Endothelial cell of umbilical vein (primary cell): ENCODE measurements around the gene KRTAP10-6. TPM values are rescaled to one million over a fixed set of nuclear protein-coding genes. Genes with fewer than 3 reads are reported as not detected.

ENCODE experiments used
- BruUV-seq: library from RNA; stranded (reverse); fragments of 400-500 nt; replicated peaks from 2 replicates; lab custom pipeline; 2021; lab: Mats Ljungman, UMichigan
- CTCF ChIA-PET: fragments of 300-600, 350-600 bp; sonication (Branson Sonifier 250); formaldehyde crosslinking; loops from one replicate; lab custom pipeline; 2021; ENCODE audit warnings: antibody characterized with exemption, inconsistent platforms; lab: Charles Lee
- POLR2A ChIA-PET: fragments of 300-600, 350-600 bp; sonication (Branson Sonifier 250); formaldehyde crosslinking; loops from one replicate; lab custom pipeline; 2021; ENCODE audit warnings: antibody characterized with exemption, inconsistent platforms; lab: Charles Lee
- DNase-seq: peaks from one replicate; pipeline ENCODE4 v3.0.0-alpha.2; 2011; ENCODE audit warnings: low read depth, low spot score
- FAIRE-seq: peaks from 2 replicates; lab custom pipeline; 2011; peaks lifted over from hg19 to GRCh38; lab: Jason Lieb, UNC
- H2AFZ ChIP-seq: 2 replicates; pipeline ENCODE4 v1.6.0; 2012; ENCODE audit warnings: low read depth, low read length, control low read depth, inconsistent platforms
- H3K27ac ChIP-seq: 2 replicates; pipeline ENCODE4 v1.5.1; 2011; ENCODE audit warnings: low read depth, mild to moderate bottlenecking, control low read depth, low read length, moderate library complexity; ENCODE audit not compliant: insufficient read depth
- H3K27me3 ChIP-seq, 2 experiments: 2 replicates each; pipeline versions ENCODE4 v1.6.0 to v1.6.1; 2011; ENCODE audit warnings: low read length in 2 of 2, mixed read lengths in 1 of 2; ENCODE audit not compliant: control insufficient read depth in 2 of 2, insufficient read depth in 2 of 2
- H3K36me3 ChIP-seq, 2 experiments: 2 replicates in 1 of 2; 3 replicates in 1 of 2; pipeline ENCODE4 v1.5.1; 2011; ENCODE audit warnings: low read length in 2 of 2, mild to moderate bottlenecking in 1 of 2, moderate library complexity in 1 of 2; ENCODE audit not compliant: control insufficient read depth in 2 of 2, insufficient read depth in 2 of 2; ENCODE audit errors: extremely low read depth in 1 of 2
- H3K4me1 ChIP-seq: 3 replicates; pipeline ENCODE4 v1.5.1; 2011; ENCODE audit warnings: mild to moderate bottlenecking, low read length; ENCODE audit not compliant: control insufficient read depth, insufficient read depth; ENCODE audit errors: extremely low read depth
- H3K4me2 ChIP-seq: 2 replicates; pipeline ENCODE4 v1.6.1; 2011; ENCODE audit warnings: low read length, control low read depth, mixed read lengths; ENCODE audit not compliant: insufficient read depth
- H3K4me3 ChIP-seq, 3 experiments: fragments of 200-600 bp in 1 of 3; sonication (generic), shearing (Covaris generic) in 1 of 3; replicated peaks in 1 of 3; 2 replicates each; pipeline ENCODE4 v1.5.1; 2011 to 2016; ENCODE audit warnings: control low read depth in 3 of 3, low read length in 3 of 3, mild to moderate bottlenecking in 2 of 3, inconsistent platforms in 1 of 3, low read depth in 1 of 3, moderate library complexity in 1 of 3; ENCODE audit not compliant: insufficient read depth in 1 of 3
- H3K79me2 ChIP-seq: 2 replicates; pipeline ENCODE4 v1.6.0; 2012; ENCODE audit warnings: low read length, inconsistent platforms; ENCODE audit not compliant: control insufficient read depth, insufficient read depth
- H3K9ac ChIP-seq: replicated peaks from 2 replicates; pipeline ENCODE3; 2011; ENCODE audit warnings: low read length, control low read depth; ENCODE audit not compliant: insufficient read depth; ENCODE audit errors: extremely low read depth
- H3K9me1 ChIP-seq: replicated peaks from 3 replicates; pipeline ENCODE4 v1.6.0; 2011; ENCODE audit warnings: mild to moderate bottlenecking, low read length; ENCODE audit not compliant: control insufficient read depth, insufficient read depth; ENCODE audit errors: extremely low read depth
- H3K9me3 ChIP-seq: replicated peaks from 2 replicates; pipeline ENCODE4 v1.5.1; 2012; ENCODE audit warnings: low read length, inconsistent platforms; ENCODE audit not compliant: control insufficient read depth, insufficient read depth
- H4K20me1 ChIP-seq: replicated peaks from 2 replicates; pipeline ENCODE3; 2011; ENCODE audit warnings: mild to moderate bottlenecking, low read length; ENCODE audit not compliant: control insufficient read depth, insufficient read depth; ENCODE audit errors: extremely low read depth
- EZH2 ChIP-seq: IDR thresholded peaks from 2 replicates; pipeline ENCODE4 v1.6.1; 2012; ENCODE audit warnings: borderline replicate concordance, low read depth, mild to moderate bottlenecking, moderate library complexity, low read length, inconsistent platforms; ENCODE audit not compliant: severe bottlenecking
- JUN ChIP-seq: IDR thresholded peaks from 2 replicates; pipeline ENCODE4 v1.6.1; 2011; ENCODE audit warnings: borderline replicate concordance, low read depth; ENCODE audit not compliant: insufficient read length, insufficient read depth
- MYC ChIP-seq: IDR thresholded peaks from one replicate; pipeline ENCODE4 v1.6.1; 2011; ENCODE audit warnings: mild to moderate bottlenecking, low read depth, low read length
- POLR2A ChIP-seq: IDR thresholded peaks from 2 replicates; pipeline ENCODE4 v1.6.1; 2012; ENCODE audit warnings: low read depth, mild to moderate bottlenecking, control low read depth, low read length
- POLR2AphosphoS5 ChIP-seq: IDR thresholded peaks from 2 replicates; pipeline ENCODE4 v1.6.1; 2012; ENCODE audit warnings: low read depth, mild to moderate bottlenecking, control low read depth, low read length, moderate library complexity; ENCODE audit not compliant: insufficient read depth
- dilution Hi-C: fragments of 300-500 bp; cut with MboI; formaldehyde crosslinking; loops from one replicate; pipeline ENCODE4 v1.15.0; 2019; ENCODE audit warnings: low sequenced_read_pairs; ENCODE audit not compliant: extremely low pct_ligation_motif_present
- intact Hi-C: fragments of 100-400 bp; cut with micrococcal nuclease; formaldehyde crosslinking; loops from one replicate; pipeline ENCODE4 v1.10.0; 2022
- polyA plus RNA-seq, 4 experiments: library from polyadenylated mRNA; depleted of rRNA in 3 of 4; stranded (reverse) in 3 of 4; unstranded in 1 of 4; fragments of >200 nt; gene quantifications; 2 replicates each; pipeline versions ENCODE4 v1.2.1 to v1.2.3, GENCODE V29; 2011 to 2012; ENCODE audit warnings: missing spikeins in 1 of 4
- total RNA-seq: library from RNA; stranded (reverse); gene quantifications from 2 replicates; pipeline ENCODE4 v1.2.3, GENCODE V29; 2021

Gene KRTAP10-6
- total and polyA plus RNA-seq, 2 donors (not counting 3 experiments of a cell fraction or from before 2014, with no cell fraction given), result not detected

DNA sequence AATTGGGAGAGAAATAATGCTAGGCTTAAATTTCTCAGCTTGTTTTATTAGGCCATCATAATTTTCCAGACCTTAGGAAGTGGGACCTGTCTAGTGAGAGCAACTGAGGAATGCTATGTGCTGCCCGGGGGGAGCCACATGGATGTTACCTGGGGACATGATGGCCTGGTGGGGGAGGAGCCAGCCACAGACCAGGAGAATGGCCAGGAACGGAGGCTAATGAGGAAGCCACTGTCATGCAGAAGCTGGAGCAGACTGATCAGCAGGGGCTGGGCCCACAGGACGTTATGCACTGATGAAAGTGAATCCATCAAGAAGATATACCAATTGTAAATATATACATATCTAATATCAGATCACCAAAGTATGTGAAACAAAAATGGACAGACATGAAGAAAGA, 47.7 kb downstream of the KRTAP10-6 start:
- FAIRE-seq, result no peak
- BruUV-seq, result no TSS peak
- Histone ChIP-seq H3K27me3 (peaks cover 3 to 24% of the 10 kb centered on the region in 2 experiments), H3K4me2 (no peak overlapping the region), H2AFZ (no peak overlapping the region), H4K20me1 (no peaks in the 10 kb centered on the region), H3K36me3 (no peaks in the 10 kb centered on the region), H3K9me1 (no peaks in the 10 kb centered on the region), H3K79me2 (no peaks in the 10 kb centered on the region), H3K4me3 (no peak overlapping the region), H3K9me3 (no peaks in the 10 kb centered on the region), H3K4me1 (no peaks in the 10 kb centered on the region), H3K27ac (no peak overlapping the region), H3K9ac (no peak overlapping the region)
- ChIA-PET CTCF (no interaction called here), POLR2A (no interaction called here)
- no peak for DNase-seq
- no peak for TF ChIP-seq EZH2
- TF ChIP-seq POLR2A, result no peak
- intact Hi-C loops (no loop called here), dilution Hi-C loops (no loop called here)

DNA sequence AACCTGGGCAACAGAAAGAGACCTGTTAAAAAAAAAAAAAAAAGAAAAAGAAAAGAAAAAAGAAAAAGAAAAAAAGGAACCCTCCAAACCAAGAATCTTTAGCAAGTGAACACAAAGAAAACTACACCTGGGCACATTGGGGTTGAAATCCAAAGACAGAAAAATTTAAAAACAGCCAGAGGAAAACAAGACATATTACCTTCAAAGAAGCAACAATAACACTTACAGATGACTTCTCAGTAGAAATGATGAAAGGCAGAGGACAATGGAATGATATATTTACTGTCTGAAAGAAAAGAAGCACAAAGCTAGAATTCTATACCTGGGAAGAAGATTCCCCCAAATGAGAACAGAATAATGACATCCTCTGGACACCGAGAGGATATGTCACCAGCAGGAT, 49.6 kb downstream of the KRTAP10-6 start:
- no peak for FAIRE-seq
- DNase-seq, result no peak
- Histone ChIP-seq H3K27me3 (peaks cover 2 to 20% of the 10 kb centered on the region in 2 experiments), H3K9me3 (no peaks in the 10 kb centered on the region), H2AFZ (no peak overlapping the region), H3K4me2 (no peak overlapping the region), H3K79me2 (no peaks in the 10 kb centered on the region), H3K27ac (no peak overlapping the region), H4K20me1 (no peaks in the 10 kb centered on the region), H3K9ac (no peak overlapping the region), H3K36me3 (no peaks in the 10 kb centered on the region), H3K4me3 (no peak overlapping the region), H3K9me1 (no peaks in the 10 kb centered on the region), H3K4me1 (no peaks in the 10 kb centered on the region)
- CTCF ChIA-PET, result no interaction called here
- dilution Hi-C loops, result no loop called here
- POLR2A ChIA-PET, result no interaction called here
- no TSS peak for BruUV-seq
- intact Hi-C loops, result no loop called here
- no peak for TF ChIP-seq MYC
- TF ChIP-seq JUN, result no peak
- no peak for TF ChIP-seq POLR2AphosphoS5

Other genes with a start within 250 kb of the KRTAP10-6 start
- not detected in 2 replicates for gene TRPM2, start 238.9 kb downstream of the KRTAP10-6 start, total RNA-seq
- 0.02 TPM in 1 of 2 replicates, not detected in the other for gene TRPM2, start 238.9 kb downstream of the KRTAP10-6 start, polyA plus RNA-seq
- gene LRRC3, start 137.0 kb downstream of the KRTAP10-6 start, total RNA-seq, result 4.2 and 4.8 TPM in 2 replicates
- 4.9 and 5.1 TPM in 2 replicates for gene LRRC3, start 137.0 kb downstream of the KRTAP10-6 start, polyA plus RNA-seq
- gene KRTAP10-1, start 52.3 kb downstream of the KRTAP10-6 start, total RNA-seq, result not detected in 2 replicates
- not detected in 2 replicates for gene KRTAP10-1, start 52.3 kb downstream of the KRTAP10-6 start, polyA plus RNA-seq
- gene KRTAP10-2, start 41.0 kb downstream of the KRTAP10-6 start, total RNA-seq, result not detected in 2 replicates
- not detected in 2 replicates for gene KRTAP10-2, start 41.0 kb downstream of the KRTAP10-6 start, polyA plus RNA-seq
- gene KRTAP10-3, start 33.7 kb downstream of the KRTAP10-6 start, total RNA-seq, result not detected in 2 replicates
- not detected in 2 replicates for gene KRTAP10-3, start 33.7 kb downstream of the KRTAP10-6 start, polyA plus RNA-seq
- gene KRTAP10-4, start 18.8 kb downstream of the KRTAP10-6 start, total RNA-seq, result not detected in 2 replicates
- gene KRTAP10-4, start 18.8 kb downstream of the KRTAP10-6 start, polyA plus RNA-seq, result not detected in 2 replicates
- not detected in 2 replicates for gene KRTAP10-5, start 11.9 kb downstream of the KRTAP10-6 start, total RNA-seq
- gene KRTAP10-5, start 11.9 kb downstream of the KRTAP10-6 start, polyA plus RNA-seq, result not detected in 2 replicates
- not detected in 2 replicates for gene KRTAP10-7, start 8.1 kb upstream of the KRTAP10-6 start, total RNA-seq
- not detected in 2 replicates for gene KRTAP10-7, start 8.1 kb upstream of the KRTAP10-6 start, polyA plus RNA-seq
- not detected in 2 replicates for gene KRTAP10-8, start 19.6 kb upstream of the KRTAP10-6 start, total RNA-seq
- not detected in 2 replicates for gene KRTAP10-8, start 19.6 kb upstream of the KRTAP10-6 start, polyA plus RNA-seq
- not detected in 2 replicates for gene KRTAP10-9, start 34.6 kb upstream of the KRTAP10-6 start, total RNA-seq
- not detected in 2 replicates for gene KRTAP10-9, start 34.6 kb upstream of the KRTAP10-6 start, polyA plus RNA-seq
- not detected in 2 replicates for gene KRTAP10-10, start 44.9 kb upstream of the KRTAP10-6 start, total RNA-seq
- not detected in 2 replicates for gene KRTAP10-10, start 44.9 kb upstream of the KRTAP10-6 start, polyA plus RNA-seq
- gene KRTAP10-11, start 53.9 kb upstream of the KRTAP10-6 start, total RNA-seq, result not detected in 2 replicates
- not detected in 2 replicates for gene KRTAP10-11, start 53.9 kb upstream of the KRTAP10-6 start, polyA plus RNA-seq
- gene KRTAP12-4, start 62.2 kb upstream of the KRTAP10-6 start, total RNA-seq, result not detected in 2 replicates
- not detected in 2 replicates for gene KRTAP12-4, start 62.2 kb upstream of the KRTAP10-6 start, polyA plus RNA-seq
- not detected in 2 replicates for gene KRTAP12-3, start 65.4 kb upstream of the KRTAP10-6 start, total RNA-seq
- gene KRTAP12-3, start 65.4 kb upstream of the KRTAP10-6 start, polyA plus RNA-seq, result not detected in 2 replicates
- not detected in 2 replicates for gene KRTAP12-2, start 74.4 kb upstream of the KRTAP10-6 start, total RNA-seq
- not detected in 2 replicates for gene KRTAP12-2, start 74.4 kb upstream of the KRTAP10-6 start, polyA plus RNA-seq
- gene KRTAP12-1, start 89.7 kb upstream of the KRTAP10-6 start, total RNA-seq, result not detected in 2 replicates
- not detected in 2 replicates for gene KRTAP12-1, start 89.7 kb upstream of the KRTAP10-6 start, polyA plus RNA-seq
- not detected in 2 replicates for gene KRTAP10-12, start 104.7 kb upstream of the KRTAP10-6 start, total RNA-seq
- gene KRTAP10-12, start 104.7 kb upstream of the KRTAP10-6 start, polyA plus RNA-seq, result not detected in 2 replicates
- not detected in 2 replicates for gene TSPEAR, start 119.1 kb upstream of the KRTAP10-6 start, total RNA-seq
- gene TSPEAR, start 119.1 kb upstream of the KRTAP10-6 start, polyA plus RNA-seq, result 0.01 TPM in 1 of 2 replicates, not detected in the other
- 114 and 117 TPM in 2 replicates for gene UBE2G2, start 209.3 kb upstream of the KRTAP10-6 start, total RNA-seq
- 86.4 and 95.0 TPM in 2 replicates for gene UBE2G2, start 209.3 kb upstream of the KRTAP10-6 start, polyA plus RNA-seq
- 99.7 and 102 TPM in 2 replicates for gene SUMO3, start 225.6 kb upstream of the KRTAP10-6 start, total RNA-seq
- 109 and 123 TPM in 2 replicates for gene SUMO3, start 225.6 kb upstream of the KRTAP10-6 start, polyA plus RNA-seq